ENCODE results near the gene SLC5A10. TPM values are rescaled to one million over a fixed set of nuclear protein-coding genes. Genes with fewer than 3 reads are reported as not detected.
A peak's percentile ranks its signal among the peaks of the same experiment; 100 is the strongest.

SLC5A10 gene
- total RNA-seq, 4 donors from 2014 or later: not detected

DNA sequence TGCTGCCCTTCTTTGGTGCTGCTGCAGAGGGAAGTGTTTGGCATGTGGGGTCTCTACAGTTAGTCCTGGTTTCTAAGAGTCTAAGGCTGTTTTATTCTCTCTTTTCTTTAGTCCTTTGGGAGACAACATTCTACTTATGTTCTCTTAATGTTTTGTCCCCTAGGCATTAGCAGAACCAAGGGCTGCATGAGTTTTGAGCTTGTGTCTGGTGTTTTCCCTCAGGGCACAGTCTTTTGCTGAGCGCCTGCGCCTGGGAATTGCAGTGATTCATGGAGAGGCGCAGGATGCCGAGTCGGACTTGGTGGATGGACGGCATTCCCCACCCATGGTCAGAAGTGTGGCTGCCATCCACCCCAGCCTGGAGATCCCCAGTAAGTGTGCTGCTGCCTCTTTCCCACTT is 41.1 kb upstream of the SLC5A10 start:
- intact Hi-C loops (cut with DNase I; ENCODE audit: low total_unique reads): no loop called here
- no peak overlapping the region for H3K27ac ChIP-seq
- H3K36me3 ChIP-seq: peaks cover 0 to 27% (median 12%) of the 10 kb centered on the region in 4 donors
- in situ Hi-C loops (cut with MboI; ENCODE audit: low pct_ligation_motif_present in 1 of 4, low pct_unique_long_range_greater_than_20kb in 1 of 4, low sequenced_read_pairs in 3 of 4): no loop called here
- TF ChIP-seq EP300 (IDR thresholded peaks at IDR 0.05; ENCODE audit: low read depth) (no peak), POLR2A (IDR thresholded peaks at IDR 0.05) (no peak), POLR2AphosphoS5 (IDR thresholded peaks at IDR 0.05) (no peak)
- TF ChIP-seq, protein P1, sequence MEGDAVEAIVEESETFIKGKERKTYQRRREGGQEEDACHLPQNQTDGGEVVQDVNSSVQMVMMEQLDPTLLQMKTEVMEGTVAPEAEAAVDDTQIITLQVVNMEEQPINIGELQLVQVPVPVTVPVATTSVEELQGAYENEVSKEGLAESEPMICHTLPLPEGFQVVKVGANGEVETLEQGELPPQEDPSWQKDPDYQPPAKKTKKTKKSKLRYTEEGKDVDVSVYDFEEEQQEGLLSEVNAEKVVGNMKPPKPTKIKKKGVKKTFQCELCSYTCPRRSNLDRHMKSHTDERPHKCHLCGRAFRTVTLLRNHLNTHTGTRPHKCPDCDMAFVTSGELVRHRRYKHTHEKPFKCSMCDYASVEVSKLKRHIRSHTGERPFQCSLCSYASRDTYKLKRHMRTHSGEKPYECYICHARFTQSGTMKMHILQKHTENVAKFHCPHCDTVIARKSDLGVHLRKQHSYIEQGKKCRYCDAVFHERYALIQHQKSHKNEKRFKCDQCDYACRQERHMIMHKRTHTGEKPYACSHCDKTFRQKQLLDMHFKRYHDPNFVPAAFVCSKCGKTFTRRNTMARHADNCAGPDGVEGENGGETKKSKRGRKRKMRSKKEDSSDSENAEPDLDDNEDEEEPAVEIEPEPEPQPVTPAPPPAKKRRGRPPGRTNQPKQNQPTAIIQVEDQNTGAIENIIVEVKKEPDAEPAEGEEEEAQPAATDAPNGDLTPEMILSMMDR (IDR thresholded peaks at IDR 0.05): no peak
- no peak overlapping the region for H3K4me3 ChIP-seq
- no peaks in the 10 kb centered on the region for H3K27me3 ChIP-seq
- 92 to 100% methylated on average over 3 to 6 of the region's 6 CpGs for WGBS, 2 donors (ENCODE audit: low coverage in 1 of 2)
- DNase-seq: no peak
- no peaks in the 10 kb centered on the region for H3K4me1 ChIP-seq
- no peaks in the 10 kb centered on the region for H3K9me3 ChIP-seq

DNA sequence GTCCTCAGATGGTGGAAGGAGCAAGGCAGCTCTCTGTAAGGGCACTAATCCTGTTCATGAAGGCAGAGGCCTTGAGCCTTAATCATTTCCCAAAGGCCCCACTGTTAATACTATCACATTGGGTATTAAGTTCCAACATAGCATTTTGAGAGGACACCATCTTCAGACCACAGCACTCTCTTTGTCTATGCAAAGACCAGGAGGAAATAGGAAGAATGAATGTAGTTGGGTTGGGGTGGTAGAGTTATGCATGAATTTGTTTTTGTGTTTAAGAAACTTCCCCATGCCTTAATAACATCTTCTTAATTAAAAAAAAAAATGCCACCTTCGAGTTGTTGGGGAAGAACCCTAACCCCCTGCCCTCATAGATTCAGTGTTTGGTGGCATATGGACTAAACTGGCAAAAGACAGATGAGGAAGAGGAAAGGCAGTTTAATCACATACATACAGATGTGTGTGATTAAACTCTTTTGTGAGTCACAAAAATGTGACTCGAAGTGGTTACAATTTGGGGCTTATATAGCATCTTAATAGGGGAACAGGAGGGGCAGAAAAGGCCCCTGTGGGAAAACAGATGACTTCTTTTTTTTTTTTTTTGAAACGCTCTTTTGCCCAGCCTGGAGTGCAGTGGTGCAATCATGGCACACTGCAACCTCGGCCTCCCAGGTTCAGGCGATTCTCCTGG is 35.0 kb upstream of the SLC5A10 start:
- Histone ChIP-seq H3K4me3 (no peak overlapping the region), H3K4me1 (peaks cover 19 to 26% (median 25%) of the 10 kb centered on the region in 4 donors), H3K27ac (no peak overlapping the region), H3K36me3 (peaks cover 0 to 17% (median 7%) of the 10 kb centered on the region in 4 donors), H3K9me3 (no peaks in the 10 kb centered on the region), H3K27me3 (no peaks in the 10 kb centered on the region)
- in situ Hi-C loops (cut with MboI; ENCODE audit: low pct_ligation_motif_present in 1 of 4, low pct_unique_long_range_greater_than_20kb in 1 of 4, low sequenced_read_pairs in 3 of 4): no loop called here
- TF ChIP-seq EP300 (IDR thresholded peaks at IDR 0.05; ENCODE audit: low read depth) (no peak), POLR2AphosphoS5 (IDR thresholded peaks at IDR 0.05) (no peak), POLR2A (IDR thresholded peaks at IDR 0.05) (no peak)
- TF ChIP-seq, protein P1 (IDR thresholded peaks at IDR 0.05): no peak
- WGBS, 2 donors (ENCODE audit: low coverage in 1 of 2): 63 to 65% methylated on average over 5 of the region's 5 CpGs
- no peak for DNase-seq
- intact Hi-C loops (cut with DNase I; ENCODE audit: low total_unique reads): no loop called here

DNA sequence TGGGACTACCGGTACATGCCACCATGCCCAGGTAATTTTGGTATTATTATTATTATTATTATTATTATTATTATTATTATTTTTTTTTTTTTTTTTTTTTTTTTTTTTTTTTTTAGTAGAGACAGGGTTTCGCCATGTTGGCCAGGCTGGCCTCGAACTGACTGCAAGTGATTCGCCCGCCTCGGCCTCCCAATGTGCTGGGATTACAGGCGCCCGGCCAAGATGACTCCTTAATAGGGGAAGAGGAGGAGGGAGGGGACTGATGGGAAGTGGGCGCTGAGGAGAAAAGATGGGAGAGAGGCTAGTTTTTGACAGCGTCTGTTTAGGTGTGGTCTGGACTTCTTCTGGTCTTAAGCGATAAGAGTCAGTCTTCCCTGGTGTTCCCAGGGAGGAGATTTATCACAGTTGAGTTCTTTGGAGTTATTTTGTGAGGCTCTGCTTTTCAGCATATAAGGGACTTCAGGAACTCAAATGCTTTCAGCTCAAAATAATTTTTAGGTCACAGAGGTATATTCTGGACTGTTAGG is 34.4 kb upstream of the SLC5A10 start:
- Histone ChIP-seq H3K27ac (peak overlapping the region in 1 of 4 donors; percentile 57), H3K9me3 (no peaks in the 10 kb centered on the region), H3K4me3 (no peak overlapping the region), H3K36me3 (peaks cover 0 to 11% (median 4%) of the 10 kb centered on the region in 4 donors), H3K27me3 (no peaks in the 10 kb centered on the region), H3K4me1 (peaks cover 20 to 32% (median 30%) of the 10 kb centered on the region in 4 donors)
- 90 to 100% methylated on average over 1 to 11 of the region's 11 CpGs for WGBS, 2 donors (ENCODE audit: low coverage in 1 of 2)
- intact Hi-C loops (cut with DNase I; ENCODE audit: low total_unique reads) (no loop called here), in situ Hi-C loops (cut with MboI; ENCODE audit: low pct_ligation_motif_present in 1 of 4, low pct_unique_long_range_greater_than_20kb in 1 of 4, low sequenced_read_pairs in 3 of 4) (no loop called here)
- TF ChIP-seq POLR2AphosphoS5 (IDR thresholded peaks at IDR 0.05) (no peak), EP300 (IDR thresholded peaks at IDR 0.05; ENCODE audit: low read depth) (no peak), POLR2A (IDR thresholded peaks at IDR 0.05) (no peak)
- TF ChIP-seq, protein P1 (IDR thresholded peaks at IDR 0.05): no peak
- no peak for DNase-seq

DNA sequence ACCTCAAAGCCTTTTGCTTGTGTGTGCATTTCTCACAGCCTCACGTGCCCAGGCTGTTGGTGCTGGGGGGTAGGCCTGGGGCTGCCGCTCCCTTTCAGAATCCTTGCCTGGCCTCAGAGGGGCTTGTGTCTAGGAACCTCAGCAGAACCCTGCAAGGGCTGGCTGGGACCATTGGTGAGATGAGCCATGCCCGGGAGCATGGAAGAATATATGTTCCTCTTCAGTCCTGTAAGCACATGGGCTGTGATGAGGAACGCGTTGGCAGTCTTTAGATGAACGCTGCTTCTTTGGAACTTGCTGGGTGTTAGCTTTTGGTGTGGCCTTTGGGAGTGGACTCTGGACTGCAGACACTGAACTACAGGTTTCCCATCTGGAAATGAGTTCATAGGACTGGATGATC is 32.0 kb upstream of the SLC5A10 start:
- DNase-seq: peak; percentile 48
- intact Hi-C loops (cut with DNase I; ENCODE audit: low total_unique reads) (no loop called here), in situ Hi-C loops (cut with MboI; ENCODE audit: low pct_ligation_motif_present in 1 of 4, low pct_unique_long_range_greater_than_20kb in 1 of 4, low sequenced_read_pairs in 3 of 4) (no loop called here)
- peaks cover 0 to 6% (median 3%) of the 10 kb centered on the region in 4 donors for H3K36me3 ChIP-seq
- H3K27ac ChIP-seq: peak overlapping the region; percentile 36 to 77 (median 66)
- TF ChIP-seq POLR2AphosphoS5 (IDR thresholded peaks at IDR 0.05) (no peak), EP300 (IDR thresholded peaks at IDR 0.05; ENCODE audit: low read depth) (no peak), POLR2A (IDR thresholded peaks at IDR 0.05) (no peak)
- TF ChIP-seq, protein P1 (IDR thresholded peaks at IDR 0.05): no peak
- no peak overlapping the region for H3K4me3 ChIP-seq
- 39 to 47% methylated on average over 3 to 6 of the region's 6 CpGs for WGBS, 2 donors (ENCODE audit: low coverage in 1 of 2)
- peaks cover 23 to 41% (median 32%) of the 10 kb centered on the region in 4 donors for H3K4me1 ChIP-seq
- no peaks in the 10 kb centered on the region for H3K9me3 ChIP-seq
- H3K27me3 ChIP-seq: no peaks in the 10 kb centered on the region

Data from transverse colon (tissue), 4 donors.